Aorta (tissue), 5 donors: ENCODE measurements around the gene PHLDB2. TPM values are rescaled to one million over a fixed set of nuclear protein-coding genes. Genes with fewer than 3 reads are reported as not detected.

Experiments used
- ATAC-seq: fragments of 200-7000 bp; cut with Tn5 transposase; one replicate; pipeline ENCODE4 v1.9.1; 2022; ENCODE audit warnings: moderate library complexity; ENCODE audit not compliant: low FRiP score
- DNase-seq, 2 donors: peaks; one replicate each; pipeline ENCODE4 v3.0.0-alpha.2; 2020
- H3K27ac ChIP-seq, 2 donors: one replicate each; pipeline ENCODE4 v1.5.1; 2013; ENCODE audit warnings: low read length in 2 of 2, mild to moderate bottlenecking in 2 of 2, moderate library complexity in 2 of 2, control low read depth in 1 of 2, inconsistent platforms in 1 of 2, low read depth in 1 of 2
- H3K27me3 ChIP-seq, 2 donors: one replicate each; pipeline ENCODE4 v1.6.1; 2013; ENCODE audit warnings: control low read depth in 1 of 2, low read length in 1 of 2, mild to moderate bottlenecking in 1 of 2, moderate library complexity in 1 of 2; ENCODE audit not compliant: insufficient read depth in 2 of 2, control insufficient read depth in 1 of 2
- H3K36me3 ChIP-seq, 2 donors: one replicate each; pipeline ENCODE4 v1.6.1; 2013; ENCODE audit warnings: control low read depth in 1 of 2, low read length in 1 of 2, mild to moderate bottlenecking in 1 of 2; ENCODE audit not compliant: insufficient read depth in 2 of 2, control insufficient read depth in 1 of 2
- H3K4me1 ChIP-seq, 2 donors: one replicate each; pipeline ENCODE4 v1.6.1; 2013; ENCODE audit warnings: low read length in 2 of 2, control low read depth in 1 of 2, mild to moderate bottlenecking in 1 of 2, moderate library complexity in 1 of 2; ENCODE audit not compliant: insufficient read depth in 2 of 2, control insufficient read depth in 1 of 2
- H3K4me3 ChIP-seq, 2 donors: one replicate each; pipeline ENCODE4 v1.5.1; 2013; ENCODE audit warnings: low read length in 2 of 2, control low read depth in 1 of 2, mild to moderate bottlenecking in 1 of 2
- H3K9me3 ChIP-seq: one replicate; pipeline ENCODE4 v1.6.1; 2013; ENCODE audit warnings: mild to moderate bottlenecking, low read length; ENCODE audit not compliant: control insufficient read depth
- WGBS, 2 donors: extraction: QIAGEN DNeasy Blood & Tissue Kit; methylation state at CpG; one replicate each; pipeline ENCODE4 v1.1.7; 2013; 5-methylcytosine and 5-hydroxymethylcytosine counted together
- intact Hi-C, 2 donors: fragments of 100-400 bp; cut with DNase I; formaldehyde crosslinking; loops; one replicate each; pipeline versions ENCODE4 v1.14.2 to v1.15.0; 2022
- polyA plus RNA-seq, 2 donors: library from polyadenylated mRNA; stranded (reverse); fragments of 200-250 nt; gene quantifications; one replicate each; pipeline ENCODE4 v1.2.3, GENCODE V29; 2013
- total RNA-seq, 2 donors: library from RNA; stranded (reverse); fragmentation: NEBNext Ultra II Directional; extraction: Animal tissue kit (Norgen Biotek cat#: 25700); gene quantifications; one replicate each; pipeline ENCODE4 v1.2.1, GENCODE V29; 2021
- donor health status: healthy with polysubstance abuse.
- donor health status: Bipolar disorder and iron deficiency.
- donor health status: DM: no; HTN: no; CAD: no.
- donor health status: DM: no; HTN: no; CAD: no.
- donor health status: DM: yes; HTN: yes; CAD: no.

Gene PHLDB2
- total and polyA plus RNA-seq, 4 donors = 25.9 to 175 (median 112) TPM

DNA sequence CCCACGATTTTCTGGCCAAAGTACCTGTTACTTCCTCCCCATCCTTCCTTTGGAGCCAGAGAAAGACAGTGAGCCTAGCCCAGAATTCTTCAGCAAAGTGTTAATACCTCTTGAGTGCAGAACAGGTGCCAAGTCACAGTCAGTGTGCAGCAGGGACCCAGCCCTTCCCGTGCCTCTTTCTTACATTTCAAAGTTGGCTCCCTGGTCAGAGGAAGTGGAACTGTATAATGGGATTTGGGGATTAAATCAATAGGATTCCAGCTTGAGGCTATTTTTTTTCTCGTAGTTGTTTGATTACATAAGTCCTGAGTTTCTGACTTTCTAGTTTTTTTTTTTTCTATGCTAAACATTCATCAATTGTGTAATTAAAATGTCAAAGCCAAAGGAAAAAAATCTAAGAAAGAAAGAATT, 67.2 kb downstream of the PHLDB2 start:
- H3K4me1 ChIP-seq = peaks cover 2 to 9% of the 10 kb centered on the region in 2 donors
- DNase-seq (no peak), ATAC-seq (no peak)
- no peaks in the 10 kb centered on the region for H3K27me3 ChIP-seq
- no peak overlapping the region for H3K4me3 ChIP-seq
- intact Hi-C loops = no loop called here
- H3K27ac ChIP-seq = no peak overlapping the region
- no peaks in the 10 kb centered on the region for H3K9me3 ChIP-seq
- H3K36me3 ChIP-seq = no peaks in the 10 kb centered on the region
- WGBS, 2 donors = 27 to 35% methylated on average over 3 of the region's 3 CpGs

- no peak for DNase-seq
- no peaks in the 10 kb centered on the region for H3K36me3 ChIP-seq
These were observed 69.5 kb downstream of the PHLDB2 start for GRCh38 chr3:111928613-111929012.

DNA sequence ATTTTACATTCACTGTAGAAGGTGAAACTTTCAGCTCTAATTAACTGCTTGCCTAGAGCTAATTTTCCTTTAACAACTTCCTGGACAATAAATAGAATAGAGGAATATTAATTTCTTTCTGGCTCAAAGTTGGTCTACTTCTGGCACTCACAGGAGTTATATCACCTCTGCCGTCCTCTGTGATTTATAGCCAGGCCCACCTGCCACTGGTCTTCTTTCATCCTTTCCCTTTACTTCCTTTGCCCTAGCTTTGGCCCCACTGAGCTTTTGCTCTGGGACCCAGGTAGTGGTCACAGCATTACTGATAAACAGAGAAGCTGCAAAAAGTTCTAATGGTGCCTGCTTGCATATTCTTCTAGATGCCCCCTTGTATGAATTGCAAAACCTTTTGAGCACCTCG, 70.4 kb downstream of the PHLDB2 start:
- intact Hi-C loops = no loop called here
- Histone ChIP-seq H3K4me3 (no peak overlapping the region), H3K27ac (no peak overlapping the region), H3K4me1 (peaks cover 2 to 4% of the 10 kb centered on the region in 2 donors), H3K27me3 (no peaks in the 10 kb centered on the region), H3K9me3 (no peaks in the 10 kb centered on the region), H3K36me3 (no peaks in the 10 kb centered on the region)
- ATAC-seq = no peak
- no peak for DNase-seq
- WGBS, 2 donors = 67 to 73% methylated on average over 2 of the region's 2 CpGs

More at GRCh38 chr3:111928613-111929012, 69.5 kb downstream of the PHLDB2 start:
- Histone ChIP-seq H3K4me3 (no peak overlapping the region), H3K27me3 (no peaks in the 10 kb centered on the region), H3K9me3 (no peaks in the 10 kb centered on the region), H3K4me1 (peaks cover 4 to 7% of the 10 kb centered on the region in 2 donors), H3K27ac (no peak overlapping the region)
- no peak for ATAC-seq
- 70 to 75% methylated on average over 2 of the region's 2 CpGs for WGBS, 2 donors
- intact Hi-C loops = no loop called here

GRCh38 chr3:111932946-111933345, 73.9 kb downstream of the PHLDB2 start:
- ATAC-seq = no peak
- WGBS, 2 donors = 13 to 14% methylated on average over 3 of the region's 3 CpGs

GRCh38 chr3:111936191-111936841, 77.3 kb downstream of the PHLDB2 start:
- intact Hi-C loops = loop anchor here in 1 of 2 donors (10.0 kb wide), 1 partner anchor 1352 kb away; no protein-coding TSS in a partner anchor
- Histone ChIP-seq H3K36me3 (peaks cover 3 to 4% of the 10 kb centered on the region in 2 donors), H3K27me3 (no peaks in the 10 kb centered on the region), H3K4me3 (no peak overlapping the region), H3K27ac (no peak overlapping the region), H3K4me1 (peaks cover 2% of the 10 kb centered on the region in 2 donors), H3K9me3 (no peaks in the 10 kb centered on the region)
- DNase-seq = no peak
- ATAC-seq = no peak

More at GRCh38 chr3:111932946-111933345, 73.9 kb downstream of the PHLDB2 start:
- Histone ChIP-seq H3K4me3 (no peak overlapping the region), H3K9me3 (no peaks in the 10 kb centered on the region), H3K4me1 (peaks cover 2% of the 10 kb centered on the region in 2 donors), H3K36me3 (no peaks in the 10 kb centered on the region), H3K27me3 (no peaks in the 10 kb centered on the region), H3K27ac (no peak overlapping the region)
- no peak for DNase-seq
- intact Hi-C loops = loop anchor here in 1 of 2 donors (10.0 kb wide), 1 partner anchor 1348 kb away; no protein-coding TSS in a partner anchor

GRCh38 chr3:111936967-111937366, 77.9 kb downstream of the PHLDB2 start:
- 88 to 90% methylated on average over 1 of the region's 1 CpG for WGBS, 2 donors
- H3K36me3 ChIP-seq = peaks cover 4 to 6% of the 10 kb centered on the region in 2 donors
- no peaks in the 10 kb centered on the region for H3K27me3 ChIP-seq
- peaks cover 2% of the 10 kb centered on the region in 2 donors for H3K4me1 ChIP-seq
- no peaks in the 10 kb centered on the region for H3K9me3 ChIP-seq
- no peak for DNase-seq
- no peak overlapping the region for H3K27ac ChIP-seq
- H3K4me3 ChIP-seq = no peak overlapping the region
- ATAC-seq = no peak
- intact Hi-C loops = loop anchor here in 1 of 2 donors (10.0 kb wide), 1 partner anchor 1352 kb away; no protein-coding TSS in a partner anchor

DNA sequence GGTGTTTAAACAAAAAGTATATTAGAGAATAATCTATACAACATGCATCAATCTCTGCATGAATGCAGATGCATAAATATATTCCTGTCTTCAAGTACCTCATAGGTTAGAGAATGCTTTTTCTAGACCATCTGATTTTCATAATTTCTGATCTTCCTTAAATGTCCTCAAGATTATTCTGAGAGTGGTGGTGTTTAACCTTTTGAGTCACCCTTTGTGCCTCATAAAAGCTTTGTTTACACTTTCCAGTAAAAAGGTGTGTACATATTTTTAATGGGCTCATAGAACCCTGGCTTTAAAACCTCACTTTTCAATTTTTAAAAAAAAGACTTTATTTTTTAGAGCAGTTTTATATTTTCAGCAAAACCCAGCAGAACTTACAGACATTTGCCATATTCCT, 78.8 kb downstream of the PHLDB2 start:
- Histone ChIP-seq H3K27me3 (no peaks in the 10 kb centered on the region), H3K4me1 (no peaks in the 10 kb centered on the region), H3K36me3 (peaks cover 5 to 6% of the 10 kb centered on the region in 2 donors), H3K9me3 (no peaks in the 10 kb centered on the region), H3K27ac (no peak overlapping the region), H3K4me3 (no peak overlapping the region)
- ATAC-seq = no peak
- DNase-seq = no peak
- intact Hi-C loops = loop anchor here in 1 of 2 donors (10.0 kb wide), 1 partner anchor 1353 kb away; no protein-coding TSS in a partner anchor

DNA sequence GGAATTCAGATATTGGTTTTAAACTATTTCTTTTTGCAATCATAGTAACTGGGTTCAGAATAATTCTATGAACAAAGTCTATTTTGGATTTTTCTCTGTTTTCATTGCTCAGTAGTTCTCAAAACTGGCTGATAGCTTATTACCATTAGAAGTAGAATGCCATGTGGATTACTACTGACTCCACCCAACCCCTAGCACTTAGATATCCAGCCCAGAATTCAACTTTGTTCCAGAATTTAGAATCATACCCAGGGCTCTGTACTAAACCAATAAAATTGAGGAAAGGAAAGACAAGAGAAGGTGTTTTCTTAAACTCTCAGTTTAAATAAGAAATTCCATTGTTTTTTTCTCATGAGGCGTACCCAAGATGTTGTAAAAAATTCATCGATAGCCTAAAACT, 80.8 kb downstream of the PHLDB2 start:
- H3K4me3 ChIP-seq = no peak overlapping the region
- no peak for ATAC-seq
- no peak overlapping the region for H3K27ac ChIP-seq
- WGBS, 2 donors = 79 to 96% methylated on average over 2 of the region's 2 CpGs
- DNase-seq = no peak
- H3K36me3 ChIP-seq = peaks cover 5 to 6% of the 10 kb centered on the region in 2 donors
- intact Hi-C loops = loop anchor here in 1 of 2 donors (10.0 kb wide), 1 partner anchor 1355 kb away; no protein-coding TSS in a partner anchor
- H3K4me1 ChIP-seq = no peaks in the 10 kb centered on the region
- H3K27me3 ChIP-seq = no peaks in the 10 kb centered on the region
- H3K9me3 ChIP-seq = no peaks in the 10 kb centered on the region

GRCh38 chr3:111943533-111943932, 84.5 kb downstream of the PHLDB2 start:
- H3K9me3 ChIP-seq = no peaks in the 10 kb centered on the region

More at GRCh38 chr3:111943533-111943932, 84.5 kb downstream of the PHLDB2 start:
- Histone ChIP-seq H3K4me3 (no peak overlapping the region), H3K27ac (no peak overlapping the region), H3K27me3 (no peaks in the 10 kb centered on the region), H3K4me1 (no peaks in the 10 kb centered on the region), H3K36me3 (peaks cover 5 to 6% of the 10 kb centered on the region in 2 donors)
- WGBS, 2 donors = 86 to 90% methylated on average over 2 of the region's 2 CpGs
- no peak for ATAC-seq
- intact Hi-C loops = no loop called here
- no peak for DNase-seq
